Osteoblast (primary cell): ENCODE results near the gene IQCE. TPM values are rescaled to one million over a fixed set of nuclear protein-coding genes. Genes with fewer than 3 reads are reported as not detected.

Experiments
- DNase-seq: peaks from one replicate; pipeline ENCODE4 v3.0.0; 2011; ENCODE audit warnings: low spot score, mixed read lengths; ENCODE audit not compliant: insufficient read length; ENCODE audit errors: missing footprints
- H2AFZ ChIP-seq: 2 replicates; pipeline ENCODE4 v1.6.0; 2011; ENCODE audit warnings: mild to moderate bottlenecking, low read length
- H3K27ac ChIP-seq: 2 replicates; pipeline ENCODE4 v1.5.1; 2011; ENCODE audit warnings: mild to moderate bottlenecking, low read depth, low read length, moderate library complexity
- H3K27me3 ChIP-seq: 2 replicates; pipeline ENCODE4 v1.6.0; 2012; ENCODE audit warnings: mild to moderate bottlenecking, control low read depth, inconsistent platforms, low read length, moderate library complexity; ENCODE audit not compliant: insufficient read depth
- H3K36me3 ChIP-seq: 2 replicates; pipeline ENCODE4 v1.5.1; 2011; ENCODE audit warnings: mild to moderate bottlenecking, low read length, control low read depth, moderate library complexity; ENCODE audit not compliant: insufficient read depth
- H3K4me1 ChIP-seq: 2 replicates; pipeline ENCODE4 v1.5.1; 2011; ENCODE audit warnings: mild to moderate bottlenecking, low read length, control low read depth, moderate library complexity; ENCODE audit not compliant: insufficient read depth
- H3K4me2 ChIP-seq: 2 replicates; pipeline ENCODE4 v1.6.0; 2011; ENCODE audit warnings: mild to moderate bottlenecking, low read length; ENCODE audit not compliant: insufficient read depth
- H3K4me3 ChIP-seq: fragments of 200-600 bp; sonication (generic); 3 replicates; pipeline ENCODE4 v1.5.1; 2012; ENCODE audit warnings: mild to moderate bottlenecking, low read length, inconsistent platforms; ENCODE audit not compliant: insufficient read depth
- H3K79me2 ChIP-seq: 2 replicates; pipeline ENCODE4 v1.6.0; 2012; ENCODE audit warnings: mild to moderate bottlenecking, low read length, control low read depth, inconsistent platforms; ENCODE audit not compliant: insufficient read depth
- H3K9me3 ChIP-seq: 2 replicates; pipeline ENCODE4 v1.5.1; 2011; ENCODE audit warnings: low read depth, low read length, control low read depth
- H4K20me1 ChIP-seq: 2 replicates; pipeline ENCODE4 v1.6.0; 2012; ENCODE audit warnings: mild to moderate bottlenecking, low read length, control low read depth; ENCODE audit not compliant: insufficient read depth
- CTCF ChIP-seq: IDR thresholded peaks from 2 replicates; pipeline ENCODE4 v1.5.1; 2011; ENCODE audit warnings: mild to moderate bottlenecking, low read depth, low read length, moderate library complexity; ENCODE audit errors: extremely low read depth
- total RNA-seq: library from RNA; depleted of rRNA; stranded (reverse); fragments of >200 nt; gene quantifications from 2 replicates; pipeline ENCODE4 v1.2.3, GENCODE V29; 2012

The IQCE gene
- total RNA-seq, 1 donor: 18.8 TPM

- Histone ChIP-seq H3K79me2 (peaks cover 56% of the 10 kb centered on the region), H3K27me3 (no peaks in the 10 kb centered on the region), H2AFZ (peak overlapping the region; percentile 33), H3K4me3 (peak overlapping the region; percentile 90), H3K4me1 (peaks cover 47% of the 10 kb centered on the region), H3K9me3 (no peaks in the 10 kb centered on the region), H3K4me2 (peak overlapping the region; percentile 98), H3K36me3 (no peaks in the 10 kb centered on the region), H4K20me1 (peaks cover 39% of the 10 kb centered on the region), H3K27ac (peak overlapping the region; percentile 96)
- TF ChIP-seq CTCF: no peak
- peak; percentile 99 for DNase-seq
Measured at GRCh38 chr7:2633538-2634266, 74.9 kb downstream of the IQCE start.

DNA sequence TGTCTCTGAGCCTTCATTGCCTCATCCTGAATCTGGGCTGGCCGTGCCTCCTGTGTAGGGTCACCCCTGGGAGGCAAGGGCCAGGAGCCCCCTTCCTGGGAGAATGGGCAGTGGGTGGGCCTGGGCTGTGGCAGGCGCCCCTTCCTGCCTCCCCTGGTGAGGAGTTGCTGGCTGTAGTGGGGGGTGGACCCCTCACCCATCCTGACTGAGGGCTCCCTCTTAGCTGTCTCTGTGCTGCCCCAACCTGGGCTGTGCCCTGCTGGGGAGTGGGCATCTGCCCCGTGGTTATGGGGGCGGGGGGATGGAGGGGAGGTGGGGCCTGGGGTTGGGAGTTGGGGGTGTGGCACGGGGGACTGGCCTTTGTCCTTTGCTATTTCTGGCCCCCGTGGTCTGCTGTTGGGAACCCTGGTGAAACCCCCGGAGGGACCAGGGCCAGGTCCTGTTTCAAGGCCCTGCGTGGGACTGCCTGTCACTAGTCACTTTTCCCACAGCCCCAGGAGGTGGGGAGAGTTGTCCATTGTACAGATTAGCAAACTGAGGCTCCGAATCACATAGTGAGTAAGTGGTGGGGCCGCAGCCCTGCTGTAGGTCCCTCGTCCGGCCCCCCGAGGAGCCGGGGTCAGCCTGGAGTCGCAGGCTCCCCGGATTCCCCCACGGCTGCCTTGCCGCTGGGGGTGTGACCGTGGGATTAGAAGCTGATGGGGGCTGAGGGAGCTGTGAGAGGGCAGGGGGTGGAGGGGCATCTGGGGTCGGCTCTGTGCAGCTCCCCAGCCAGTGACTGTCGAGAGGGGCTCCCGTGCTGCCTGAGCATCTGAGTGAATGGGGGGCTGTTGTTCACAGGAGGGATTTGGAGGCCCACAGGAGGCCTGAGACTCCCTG lies 75.7 kb downstream of the IQCE start:
- Histone ChIP-seq H4K20me1 (peaks cover 43% of the 10 kb centered on the region), H3K27me3 (no peaks in the 10 kb centered on the region), H3K79me2 (peaks cover 64% of the 10 kb centered on the region), H3K4me1 (peaks cover 48% of the 10 kb centered on the region), H3K27ac (peak overlapping the region; percentile 96), H2AFZ (peak overlapping the region; percentile 33), H3K9me3 (no peaks in the 10 kb centered on the region), H3K36me3 (no peaks in the 10 kb centered on the region), H3K4me3 (peak overlapping the region; percentile 90), H3K4me2 (peak overlapping the region; percentile 98)
- no peak for DNase-seq
- TF ChIP-seq CTCF: no peak

GRCh38 chr7:2635148-2635668 lies 76.4 kb downstream of the IQCE start:
- peaks cover 41% of the 10 kb centered on the region for H3K4me1 ChIP-seq
- DNase-seq: no peak
- no peak overlapping the region for H3K4me2 ChIP-seq
- H3K4me3 ChIP-seq: no peak overlapping the region
- H3K9me3 ChIP-seq: no peaks in the 10 kb centered on the region
- no peak overlapping the region for H2AFZ ChIP-seq
- H3K27ac ChIP-seq: no peak overlapping the region
- peaks cover 71% of the 10 kb centered on the region for H3K79me2 ChIP-seq
- H3K36me3 ChIP-seq: no peaks in the 10 kb centered on the region
- H4K20me1 ChIP-seq: peaks cover 43% of the 10 kb centered on the region
- no peak for TF ChIP-seq CTCF
- no peaks in the 10 kb centered on the region for H3K27me3 ChIP-seq
